NCI-H82 treated with DMSO at 0.1 percent for 48 hours (cell line): Measurements from ENCODE around the gene CFAP97.
"Not testable (repeated sequence)": the region's sequence is repeated elsewhere in the genome, so short reads cannot be mapped to it uniquely, and the experiment has no call there.

Experiments
- DNase-seq: peaks from one replicate; lab custom pipeline; 2025; ENCODE audit not compliant: unreplicated experiment; lab: John Stamatoyannopoulos, UW

Gene CFAP97

DNA sequence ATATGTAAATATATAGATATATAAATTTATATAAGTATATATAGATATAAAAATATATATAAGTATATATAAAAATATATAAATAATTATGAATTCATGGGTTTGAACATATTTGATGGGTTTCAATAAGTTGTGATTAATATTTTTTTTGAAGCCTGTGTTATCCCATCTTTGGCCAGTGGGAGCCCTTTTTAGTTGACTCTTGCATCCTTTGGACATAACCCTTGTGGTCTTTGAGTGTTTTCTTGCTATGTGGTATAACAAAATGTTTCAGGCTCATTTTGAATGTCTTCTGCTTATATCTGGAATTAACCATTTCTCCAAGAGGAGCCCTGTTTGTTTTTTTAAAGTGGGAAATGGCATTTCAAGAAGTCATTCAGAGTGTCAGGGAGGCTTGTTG is 20.8 kb upstream of the CFAP97 start:
- no peak for DNase-seq

DNA sequence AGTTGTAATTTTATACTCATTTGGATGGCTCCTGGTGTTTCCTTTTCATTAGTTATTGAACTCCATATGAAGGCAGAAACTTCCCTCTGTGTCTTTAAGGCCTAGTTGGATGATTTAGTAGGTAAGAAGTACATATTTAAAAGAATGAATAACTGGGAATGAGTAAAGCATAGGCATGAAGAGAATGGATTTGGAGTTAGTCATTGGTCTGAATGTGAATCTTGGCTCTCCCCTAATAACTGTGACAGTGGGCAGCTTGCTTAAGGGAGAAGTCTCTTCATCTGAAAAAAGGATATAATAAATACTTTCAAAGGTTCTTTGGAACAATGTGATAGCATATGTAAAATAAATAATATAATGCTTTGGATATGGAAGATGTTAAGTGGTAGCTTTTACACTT is 18.8 kb upstream of the CFAP97 start:
- DNase-seq: no peak

DNA sequence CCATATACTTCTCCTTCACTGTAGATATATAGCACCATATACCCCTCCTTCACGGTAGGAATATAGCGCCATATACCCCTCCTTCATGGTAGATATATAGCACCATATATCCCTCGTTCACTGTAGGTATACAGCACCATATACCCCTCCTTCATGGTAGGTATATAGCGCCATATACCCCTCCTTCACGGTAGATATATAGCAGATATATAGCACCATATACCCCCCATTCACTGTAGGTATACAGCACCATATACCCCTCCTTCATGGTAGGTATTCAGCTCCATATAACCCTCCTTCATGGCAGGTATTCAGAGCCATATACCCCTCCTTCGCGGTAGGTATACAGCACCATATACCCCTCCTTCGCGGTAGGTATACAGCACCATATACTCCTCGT is 18.1 kb upstream of the CFAP97 start:
- DNase-seq: no peak

DNA sequence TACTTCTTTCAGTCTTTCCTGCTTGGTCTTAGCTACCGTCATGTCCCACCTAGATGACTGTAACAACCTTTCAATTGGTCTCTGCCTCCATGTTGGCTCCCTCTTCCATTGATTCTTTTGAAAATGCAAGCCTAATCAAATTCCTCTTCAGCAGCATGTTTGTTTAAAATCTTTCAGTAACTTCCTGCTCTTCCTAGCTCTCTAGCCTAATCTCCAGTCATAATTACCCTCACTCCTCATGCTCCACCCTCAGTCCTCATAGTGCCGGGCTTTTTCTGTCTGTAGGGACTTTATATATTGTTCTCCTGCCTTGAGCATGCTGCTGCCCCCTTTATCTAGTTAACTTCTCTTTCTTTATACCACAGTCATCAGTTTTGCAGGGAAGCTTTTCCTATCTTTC is 17.7 kb upstream of the CFAP97 start:
- DNase-seq: no peak

DNA sequence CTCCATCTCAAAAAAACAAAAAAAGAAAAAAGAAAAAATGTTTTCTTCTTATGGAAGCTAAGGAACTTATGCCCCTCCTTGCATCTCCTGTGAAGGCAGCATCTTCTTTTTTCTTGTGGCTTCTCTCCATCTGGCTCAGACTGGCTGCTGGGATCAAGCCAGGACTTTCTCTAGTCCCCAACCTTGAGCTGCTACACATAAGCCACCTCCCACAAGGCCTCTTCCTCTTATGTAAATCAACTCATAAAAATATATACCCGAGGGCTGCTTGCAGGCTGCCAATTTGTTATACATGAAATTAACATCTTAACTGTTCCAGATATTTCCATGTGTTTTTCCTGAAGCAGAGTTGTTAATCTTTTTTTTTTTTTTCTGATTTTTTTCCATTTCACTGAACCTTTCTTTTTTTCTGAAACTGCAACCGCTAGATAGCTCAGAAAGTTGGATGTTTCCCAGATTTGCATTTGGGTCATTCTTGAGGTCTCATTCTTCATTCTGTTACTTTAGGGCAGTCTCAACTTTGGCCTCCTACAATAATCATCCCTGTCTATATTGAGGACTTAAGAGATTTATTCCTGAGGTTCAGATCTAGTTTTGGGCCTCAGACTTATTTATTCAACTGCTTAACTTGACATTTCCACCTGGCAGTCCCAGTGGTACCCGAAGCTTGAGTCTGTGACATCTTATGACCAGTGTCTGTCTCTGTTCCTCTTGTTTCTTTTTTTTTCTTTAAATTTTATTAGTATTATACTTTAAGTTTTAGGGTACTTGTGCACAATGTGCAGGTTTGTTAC is 15.9 kb upstream of the CFAP97 start:
- no peak for DNase-seq

DNA sequence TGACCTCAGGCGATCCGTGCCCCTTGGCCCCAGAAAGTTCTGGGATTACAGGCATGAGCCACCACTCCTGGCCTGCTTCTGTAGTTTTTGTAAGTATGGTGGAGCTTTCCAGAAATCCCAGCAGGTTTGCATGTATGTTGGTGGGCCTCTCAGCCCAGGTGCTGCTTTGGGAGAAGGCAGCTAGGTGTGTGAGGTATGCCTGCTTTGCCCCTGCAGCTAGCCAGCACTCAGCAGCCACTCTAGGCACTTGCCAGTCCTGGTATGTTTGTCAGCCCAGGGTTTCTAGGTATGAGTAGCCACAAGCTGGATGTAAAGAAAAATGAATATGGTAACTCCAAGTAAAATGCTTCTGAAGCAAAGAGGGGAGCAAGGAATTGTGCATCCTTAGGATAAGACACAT is 14.5 kb upstream of the CFAP97 start:
- DNase-seq: no peak

DNA sequence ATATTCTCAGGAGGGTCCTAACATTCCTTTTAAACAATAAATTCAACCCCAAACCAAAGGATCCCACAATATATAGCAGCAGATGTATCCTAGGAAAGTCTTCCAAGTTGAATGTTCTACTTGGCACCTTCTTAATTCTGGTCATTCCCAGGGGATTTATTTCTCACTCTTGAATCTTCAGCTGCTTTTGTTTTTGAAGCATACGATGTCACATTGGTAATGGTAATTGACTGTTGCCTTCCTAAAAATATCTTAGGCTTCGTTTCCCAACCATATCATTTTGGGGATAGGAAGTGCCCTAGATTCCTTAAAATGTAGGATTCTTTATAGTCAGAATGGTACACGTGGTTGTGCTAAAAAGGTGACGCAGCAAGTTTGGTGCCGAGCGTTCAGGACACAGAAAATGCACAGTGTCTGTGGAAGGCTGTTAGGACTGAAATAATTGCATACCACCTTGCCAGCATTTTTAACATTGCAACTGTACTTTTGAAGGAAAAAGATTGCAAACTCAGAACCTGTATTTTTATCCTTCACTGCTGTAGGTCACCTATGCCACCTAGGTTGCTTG is 13.7 kb upstream of the CFAP97 start:
- DNase-seq: no peak

DNA sequence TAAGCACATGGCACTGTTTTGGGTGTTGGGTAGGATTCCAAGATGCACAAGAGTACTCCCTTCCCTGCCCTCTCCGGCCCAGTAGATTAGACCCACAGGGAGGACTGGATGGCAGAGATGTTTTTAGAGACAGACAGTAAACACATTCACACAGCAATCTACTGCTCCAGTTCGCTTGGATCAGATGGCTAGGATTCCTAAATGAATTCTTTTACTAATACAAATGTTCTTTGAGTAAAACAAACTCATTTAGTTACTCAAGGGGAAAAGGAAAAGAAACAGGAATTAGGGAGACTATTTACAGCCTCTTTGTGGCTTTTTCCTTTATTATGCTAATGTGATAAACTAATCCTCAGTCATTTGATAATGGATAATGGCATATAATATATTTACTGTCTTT is 11.5 kb upstream of the CFAP97 start:
- no peak for DNase-seq

DNA sequence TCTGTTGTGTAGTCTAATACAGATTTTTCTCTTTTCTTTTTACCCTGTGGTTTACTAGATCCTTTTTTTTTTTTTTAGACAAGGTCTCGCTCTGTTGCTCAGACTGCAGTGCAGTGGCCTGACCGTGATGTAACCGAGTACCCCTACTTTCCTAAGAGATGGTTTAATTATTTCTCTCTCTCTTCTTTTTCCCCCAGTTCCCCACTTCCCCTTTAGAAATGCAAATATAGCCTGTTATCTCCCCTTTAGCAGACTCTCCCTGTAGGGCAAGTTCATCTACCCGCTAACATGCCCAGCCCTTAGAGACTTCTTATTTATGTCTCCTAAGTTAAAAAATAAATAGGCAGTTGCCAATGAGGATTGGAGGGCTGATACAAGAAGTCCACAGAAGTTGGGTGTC is 10.1 kb upstream of the CFAP97 start:
- no peak for DNase-seq

DNA sequence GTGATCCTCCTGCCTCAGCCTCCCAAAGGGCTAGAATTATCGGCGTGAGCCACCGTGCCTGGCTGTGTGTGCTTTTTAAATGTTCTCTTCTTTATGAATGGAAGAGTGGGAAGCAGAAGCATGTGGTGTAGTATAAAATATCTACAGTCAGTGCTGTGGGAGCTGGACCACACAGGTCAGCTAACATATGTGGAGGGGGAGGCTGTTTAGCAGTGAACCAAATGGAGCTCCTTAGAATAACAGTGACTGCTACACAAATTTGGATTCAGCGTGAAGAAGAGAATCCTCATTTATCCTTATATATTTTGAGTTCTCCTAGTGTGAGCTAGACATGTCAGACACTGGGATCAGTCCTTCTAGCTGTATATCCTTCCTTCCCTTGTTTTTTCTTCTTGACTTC is 8.8 kb upstream of the CFAP97 start:
- no peak for DNase-seq

DNA sequence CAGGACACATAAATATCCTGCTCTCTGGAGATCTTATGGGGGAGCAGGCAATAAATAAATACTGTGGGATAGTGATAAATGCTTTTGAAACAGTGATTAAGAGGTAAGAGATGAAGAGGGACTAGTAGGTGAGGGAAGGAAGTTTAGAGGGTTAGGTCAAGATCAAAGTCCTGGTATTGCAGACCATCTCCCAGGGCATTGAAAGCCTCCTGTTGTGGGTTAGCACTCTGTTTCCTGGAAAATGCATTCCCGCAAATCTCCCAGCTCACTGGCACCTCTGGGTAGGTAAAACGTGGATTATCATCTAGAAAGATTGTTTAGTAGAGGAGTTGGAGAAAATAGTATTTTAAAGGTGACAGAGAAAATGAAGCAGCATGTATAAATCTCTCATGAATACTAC is 7.8 kb upstream of the CFAP97 start:
- no peak for DNase-seq

DNA sequence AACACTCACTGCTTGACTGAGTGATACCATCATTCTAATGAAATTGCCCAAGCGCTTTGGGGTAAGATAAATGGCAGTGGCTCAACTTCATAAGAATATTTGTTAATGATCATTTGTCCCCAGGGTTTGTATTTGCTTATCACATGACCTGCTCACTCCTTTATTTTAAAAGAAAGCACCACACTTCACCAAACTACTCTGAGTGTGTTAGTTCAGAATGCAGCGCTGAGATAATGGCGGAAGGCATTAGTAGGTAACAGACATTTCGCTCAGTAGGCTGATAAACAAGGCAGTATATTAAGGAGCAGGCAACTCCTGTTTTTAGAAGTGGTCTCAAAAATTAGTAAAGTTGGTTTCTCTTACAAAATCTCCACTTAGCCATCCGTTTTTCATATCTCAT is 7.2 kb upstream of the CFAP97 start:
- no peak for DNase-seq

DNA sequence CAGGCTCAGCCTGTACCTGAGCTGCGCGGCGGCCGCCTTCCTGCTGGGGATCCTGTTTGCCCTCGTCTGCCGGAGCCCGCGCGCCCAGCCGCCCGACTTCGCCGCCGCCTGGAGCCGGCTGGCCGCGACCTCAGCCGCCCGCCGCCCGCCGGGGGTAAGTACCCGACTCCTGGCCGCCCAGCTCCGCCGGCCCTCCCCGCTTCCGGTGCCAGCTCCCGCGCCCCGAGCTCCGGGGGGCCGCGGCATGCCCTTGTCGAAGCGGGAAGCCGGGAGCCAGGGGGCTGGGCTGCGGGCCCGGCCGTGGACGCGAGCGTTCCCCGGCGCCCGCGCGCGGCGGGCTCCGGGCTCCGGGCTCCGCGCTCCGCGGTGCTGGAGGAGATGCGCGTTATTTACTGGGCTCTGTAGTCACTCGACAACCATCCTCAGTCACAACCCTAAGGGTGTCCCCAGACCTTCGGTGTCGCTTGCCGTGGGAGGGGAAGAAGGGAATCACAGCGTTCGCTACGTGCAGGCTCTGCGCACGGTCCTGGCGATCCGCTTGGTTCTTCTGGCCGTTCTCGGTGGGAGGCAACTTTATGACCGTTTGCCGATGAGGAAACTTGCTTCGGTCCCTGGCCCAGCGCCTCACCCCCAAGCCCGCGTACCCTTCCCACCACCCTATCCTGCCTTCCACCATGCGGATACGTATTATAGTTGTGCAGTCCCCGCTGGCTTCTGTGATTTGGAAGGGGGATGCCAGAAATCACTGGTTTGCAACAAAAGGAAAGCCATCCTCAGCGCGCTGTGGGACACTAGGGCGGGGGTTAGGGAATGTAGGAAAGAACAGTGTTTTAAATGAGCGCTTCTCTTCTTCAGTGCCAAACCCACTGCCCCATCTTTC is 6.5 kb upstream of the CFAP97 start:
- no peak for DNase-seq

DNA sequence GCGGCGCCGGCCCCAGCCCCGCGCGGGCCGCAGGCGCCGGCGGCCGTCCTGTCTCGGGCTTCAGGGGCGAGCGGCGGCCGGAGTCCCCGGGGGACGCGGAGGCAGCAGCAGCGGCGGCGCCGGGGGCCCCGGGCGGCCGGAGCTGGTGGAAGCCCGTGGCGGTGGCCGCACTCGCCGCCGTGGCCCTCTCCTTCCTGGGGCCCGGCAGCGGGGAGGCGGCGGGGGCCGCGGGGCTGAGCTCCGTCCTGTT is 6.0 kb upstream of the CFAP97 start:
- DNase-seq: not testable (repeated sequence)

DNA sequence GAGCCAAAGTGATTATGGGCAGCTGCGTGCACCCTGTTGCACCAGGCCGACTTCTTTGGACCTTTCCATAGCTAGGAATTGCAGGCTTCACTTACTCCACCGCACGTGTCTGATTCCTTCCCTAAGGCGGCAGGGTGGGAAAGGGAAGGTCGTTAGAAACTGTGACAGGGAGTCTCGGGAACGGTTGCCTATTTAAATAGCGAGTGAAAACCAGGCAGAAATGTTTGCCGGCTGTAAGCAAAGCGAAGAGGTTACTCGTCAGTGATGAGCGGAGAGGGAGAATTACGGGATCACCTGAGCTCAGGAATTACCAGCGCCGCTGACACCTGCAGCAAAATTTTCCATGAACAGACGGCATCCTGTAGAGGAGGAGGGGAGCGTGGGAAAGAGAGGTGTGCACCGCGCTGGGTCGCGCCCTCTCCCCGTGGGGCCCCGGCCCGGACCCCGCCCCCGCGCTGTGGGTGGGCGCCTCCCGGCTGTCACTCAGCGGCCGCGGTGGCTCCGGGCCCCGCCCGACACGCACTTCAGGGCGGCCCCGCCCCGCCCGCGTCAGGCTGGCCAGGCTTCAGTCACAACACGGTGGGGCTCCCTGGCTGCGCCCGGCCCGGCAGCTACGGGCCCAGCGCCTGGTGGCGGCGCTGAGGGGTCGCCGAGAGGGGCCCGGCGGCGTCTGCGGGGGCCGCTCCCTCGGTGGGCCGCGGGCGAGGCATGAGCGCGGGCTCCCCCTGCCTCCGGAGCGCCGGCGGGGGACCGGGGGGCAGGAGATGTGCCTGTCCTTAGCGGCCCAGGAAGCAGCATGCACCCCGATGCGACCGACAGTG is 5.4 kb upstream of the CFAP97 start, which contains the start of gene SNX25:
TSS of gene SNX25 (plus strand) at position 568 of the 821 bp plus-strand sequence. CDS start at position 797, 229 bp downstream.
- DNase-seq: peak; percentile 42

DNA sequence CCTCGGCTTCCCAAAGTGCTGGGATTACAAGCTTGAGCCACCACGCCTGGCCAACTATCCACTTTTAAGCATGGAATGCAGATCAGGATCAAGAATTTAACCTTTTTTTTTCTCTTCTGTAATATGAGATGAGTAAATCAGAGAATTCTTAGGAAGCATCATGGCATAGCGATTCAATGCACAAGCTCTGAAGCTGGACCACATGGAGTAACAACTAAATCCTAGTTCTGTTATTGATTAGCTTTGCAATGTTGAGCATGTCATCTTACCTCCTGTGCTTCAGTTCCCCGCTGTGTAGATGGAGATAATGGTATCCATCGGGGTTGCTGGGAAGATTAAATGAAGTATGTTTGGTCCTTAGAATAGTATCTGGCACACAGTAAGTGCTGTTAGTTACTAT is 3.7 kb upstream of the CFAP97 start:
- DNase-seq: no peak

DNA sequence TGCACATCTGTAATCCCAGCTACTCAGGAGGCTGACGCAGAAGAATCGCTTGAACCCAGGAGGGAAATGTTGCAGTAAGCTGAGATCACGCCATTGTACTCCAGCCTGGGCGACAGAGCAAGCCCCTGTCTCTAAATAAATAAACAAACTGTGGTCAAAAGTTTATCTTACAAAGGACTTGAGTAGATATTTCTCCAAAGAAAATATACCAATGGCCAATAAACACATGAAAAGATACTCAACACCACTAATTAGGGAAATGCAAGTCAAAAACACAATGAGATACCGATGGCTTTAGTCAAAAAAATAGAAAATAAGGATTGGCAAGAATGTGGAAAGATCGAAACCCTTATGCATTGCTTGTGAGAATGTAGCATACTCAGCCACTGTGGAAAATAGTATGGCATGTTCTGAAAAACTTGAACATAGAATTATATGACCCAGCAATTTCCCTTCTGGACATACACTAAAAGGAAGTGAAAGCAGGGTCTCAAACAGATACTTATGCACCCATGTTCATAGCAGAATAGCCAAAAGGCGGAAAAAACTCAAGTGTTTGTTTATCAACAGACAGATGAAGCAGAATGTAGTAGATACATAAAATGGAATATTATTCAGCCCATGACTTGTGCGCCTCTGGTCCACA is 2.0 kb upstream of the CFAP97 start:
- no peak for DNase-seq

DNA sequence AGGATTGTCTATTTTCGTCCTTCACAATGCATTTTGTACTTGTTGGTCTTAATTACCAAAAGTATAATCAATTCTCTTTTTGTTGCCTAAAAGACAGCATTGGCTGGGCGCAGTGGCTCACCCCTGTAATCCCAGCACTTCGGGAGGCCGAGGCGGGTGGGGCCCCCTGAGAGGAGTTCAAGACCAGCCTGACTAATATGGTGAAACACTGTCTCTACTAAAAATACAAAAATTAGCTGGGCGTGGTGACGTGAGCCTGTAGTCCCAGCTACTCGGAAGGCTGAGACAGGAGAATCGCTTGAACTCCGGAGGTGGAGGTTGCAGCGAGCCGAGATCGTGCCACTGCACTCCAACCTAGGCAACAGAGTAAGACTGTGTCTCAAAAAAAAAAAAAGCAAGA is 1.3 kb upstream of the CFAP97 start:
- not testable (repeated sequence) for DNase-seq

DNA sequence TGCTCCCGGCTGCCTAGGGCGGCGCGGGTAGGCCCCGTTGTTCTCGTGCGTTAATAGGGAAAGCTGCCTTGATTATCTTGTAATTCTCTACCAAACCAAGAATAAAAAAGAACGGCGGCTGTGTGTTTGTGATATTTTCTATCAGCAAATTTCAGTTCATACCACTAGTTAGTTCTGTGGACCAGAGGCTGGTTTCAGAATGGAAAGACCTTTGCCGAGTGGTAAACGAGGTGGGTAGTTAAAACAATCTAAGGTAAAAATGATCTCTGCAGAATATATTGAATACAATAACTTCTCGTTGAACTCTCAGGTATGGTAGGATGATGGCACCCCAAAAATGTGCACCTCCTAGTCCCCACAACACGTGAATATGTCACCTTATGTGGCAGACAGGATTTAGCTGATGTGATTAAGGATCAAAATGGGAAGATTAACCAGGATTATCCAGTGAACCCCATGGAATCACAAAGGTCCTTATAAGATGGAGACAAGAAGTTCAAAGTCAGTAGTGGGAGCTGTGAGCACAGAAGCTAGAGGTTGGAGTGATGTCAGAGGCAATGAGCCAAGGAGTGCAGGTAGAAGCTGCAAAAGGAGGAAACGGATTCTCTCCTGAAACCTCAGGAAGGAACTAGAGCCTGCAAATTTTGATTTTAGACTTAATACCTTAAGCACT is 574 bp upstream of the CFAP97 start:
- DNase-seq: peak; percentile 70

DNA sequence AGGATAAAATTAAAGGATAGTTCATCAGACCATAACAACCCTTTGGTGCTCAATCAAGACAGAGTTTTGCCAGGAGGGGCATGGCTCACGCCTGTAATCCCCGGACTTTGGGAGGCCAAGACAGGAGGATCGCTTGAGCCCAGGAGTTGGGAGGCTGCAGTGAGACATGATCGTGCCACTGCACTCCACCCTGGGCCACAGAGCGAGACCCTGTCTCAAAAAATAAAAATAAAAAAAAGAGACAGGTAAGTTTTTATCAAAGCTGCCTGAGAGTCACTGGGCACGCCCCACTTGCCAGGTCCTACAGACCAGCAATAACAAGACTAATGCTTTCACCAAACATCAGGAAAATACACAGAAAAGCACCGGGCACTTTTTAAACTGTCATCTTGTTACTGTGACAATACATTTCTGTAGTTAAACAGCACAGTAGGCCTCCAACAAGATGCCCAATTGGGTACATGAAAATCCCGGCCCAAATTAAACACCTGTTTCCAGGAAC is 765 bp downstream of the CFAP97 start:
- no peak for DNase-seq
